CD4-positive, alpha-beta T cell (primary cell): ENCODE results near the gene UBR7. TPM values are rescaled to one million over a fixed set of nuclear protein-coding genes. Genes with fewer than 3 reads are reported as not detected.

Experiments used
- ATAC-seq: fragments of 200-7000 bp; cut with Tn5 transposase; one replicate; pipeline ENCODE4 v1.10.0; 2022; ENCODE audit warnings: mild to moderate bottlenecking; ENCODE audit not compliant: poor library complexity
- CTCF ChIA-PET: fragments of 350-600 bp; sonication (Branson Sonifier 250); formaldehyde crosslinking; loops from one replicate; lab custom pipeline; 2021; ENCODE audit warnings: antibody characterized with exemption, inconsistent platforms; lab: Charles Lee
- POLR2A ChIA-PET: fragments of 350-600 bp; sonication (Branson Sonifier 250); formaldehyde crosslinking; loops from one replicate; lab custom pipeline; 2021; ENCODE audit warnings: antibody characterized with exemption, inconsistent platforms; lab: Charles Lee
- DNase-seq, 14 experiments: peaks; one replicate each; pipeline ENCODE4 v3.0.0-alpha.2; 2013 to 2020; ENCODE audit warnings: mixed read lengths in 2 of 14
- H3K27ac ChIP-seq, 2 donors: one replicate each; pipeline versions ENCODE4 v1.5.1 to v1.7.0; 2013; ENCODE audit warnings: low read length in 2 of 2, low read depth in 1 of 2, mild to moderate bottlenecking in 1 of 2
- H3K27me3 ChIP-seq, 2 experiments: 1 replicate in 1 of 2; 2 replicates in 1 of 2; pipeline versions ENCODE4 v1.6.1 to v1.7.0; 2013; ENCODE audit warnings: low read length in 2 of 2, control low read depth in 1 of 2, mild to moderate bottlenecking in 1 of 2, moderate library complexity in 1 of 2; ENCODE audit not compliant: insufficient read depth in 2 of 2, control insufficient read depth in 1 of 2
- H3K36me3 ChIP-seq: one replicate; pipeline ENCODE4 v1.6.1; 2013; ENCODE audit warnings: low read length, control low read depth; ENCODE audit not compliant: insufficient read depth
- H3K4me1 ChIP-seq: one replicate; pipeline ENCODE4 v1.6.1; 2013; ENCODE audit warnings: low read length, control low read depth; ENCODE audit not compliant: insufficient read depth
- H3K4me3 ChIP-seq: one replicate; pipeline ENCODE4 v1.5.1; 2013; ENCODE audit warnings: mild to moderate bottlenecking, low read length, moderate library complexity
- H3K9me3 ChIP-seq, 2 experiments: 1 replicate in 1 of 2; 2 replicates in 1 of 2; pipeline versions ENCODE4 v1.6.1 to v1.7.0; 2013; ENCODE audit warnings: low read length in 2 of 2, mild to moderate bottlenecking in 2 of 2, control low read depth in 1 of 2, moderate library complexity in 1 of 2; ENCODE audit not compliant: control insufficient read depth in 1 of 2, insufficient read depth in 1 of 2
- H3K27ac Mint-ChIP-seq: one replicate; pipeline ENCODE4 v1.8.0; 2020; ENCODE audit warnings: mixed read lengths
- H3K27me3 Mint-ChIP-seq: one replicate; pipeline ENCODE4 v1.8.0; 2021; ENCODE audit warnings: mixed read lengths
- H3K36me3 Mint-ChIP-seq: one replicate; pipeline ENCODE4 v1.8.0; 2021; ENCODE audit warnings: low read depth, mixed read lengths
- H3K4me1 Mint-ChIP-seq: one replicate; pipeline ENCODE4 v1.8.0; 2021; ENCODE audit warnings: low read depth, mixed read lengths
- H3K4me3 Mint-ChIP-seq: one replicate; pipeline ENCODE4 v1.8.0; 2020; ENCODE audit warnings: mild to moderate bottlenecking, mixed read lengths
- H3K9me3 Mint-ChIP-seq: one replicate; pipeline ENCODE4 v1.8.0; 2020; ENCODE audit warnings: mixed read lengths
- intact Hi-C, 2 experiments: fragments of 100-400 bp; cut with DNase I in 1 of 2; cut with micrococcal nuclease in 1 of 2; formaldehyde crosslinking; loops; one replicate each; pipeline versions ENCODE4 v1.15.1 to v1.9.0; 2023 to 2025; cut with DNase I, micrococcal nuclease
- total RNA-seq, 174 experiments: library from RNA in 2 of 174; stranded (reverse) in 2 of 174; gene quantifications; one replicate each; pipeline ENCODE4 v1.2.3 and lab custom pipeline; 2021 to 2026
- TF ChIP-seq, protein P1 (sequence below): fragments of 200-600 bp; IDR thresholded peaks from one replicate; pipeline ENCODE4 v1.8.0; 2022; ENCODE audit warnings: antibody characterized with exemption, mild to moderate bottlenecking

UBR7 gene
- total RNA-seq, 2 experiments from 2014 or later: 6.8 to 7.4 TPM

- CTCF ChIA-PET: no interaction called here
- ATAC-seq (no peak), DNase-seq (no peak)
- POLR2A ChIA-PET: no interaction called here
- TF ChIP-seq, protein P1, sequence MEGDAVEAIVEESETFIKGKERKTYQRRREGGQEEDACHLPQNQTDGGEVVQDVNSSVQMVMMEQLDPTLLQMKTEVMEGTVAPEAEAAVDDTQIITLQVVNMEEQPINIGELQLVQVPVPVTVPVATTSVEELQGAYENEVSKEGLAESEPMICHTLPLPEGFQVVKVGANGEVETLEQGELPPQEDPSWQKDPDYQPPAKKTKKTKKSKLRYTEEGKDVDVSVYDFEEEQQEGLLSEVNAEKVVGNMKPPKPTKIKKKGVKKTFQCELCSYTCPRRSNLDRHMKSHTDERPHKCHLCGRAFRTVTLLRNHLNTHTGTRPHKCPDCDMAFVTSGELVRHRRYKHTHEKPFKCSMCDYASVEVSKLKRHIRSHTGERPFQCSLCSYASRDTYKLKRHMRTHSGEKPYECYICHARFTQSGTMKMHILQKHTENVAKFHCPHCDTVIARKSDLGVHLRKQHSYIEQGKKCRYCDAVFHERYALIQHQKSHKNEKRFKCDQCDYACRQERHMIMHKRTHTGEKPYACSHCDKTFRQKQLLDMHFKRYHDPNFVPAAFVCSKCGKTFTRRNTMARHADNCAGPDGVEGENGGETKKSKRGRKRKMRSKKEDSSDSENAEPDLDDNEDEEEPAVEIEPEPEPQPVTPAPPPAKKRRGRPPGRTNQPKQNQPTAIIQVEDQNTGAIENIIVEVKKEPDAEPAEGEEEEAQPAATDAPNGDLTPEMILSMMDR: no peak
- Histone ChIP-seq H3K36me3 (peaks cover 38% of the 10 kb centered on the region), H3K27me3 (no peaks in the 10 kb centered on the region), H3K27ac (no peak overlapping the region), H3K9me3 (no peaks in the 10 kb centered on the region), H3K4me3 (no peak overlapping the region), H3K4me1 (no peaks in the 10 kb centered on the region)
- peaks cover 2% of the 10 kb centered on the region for H3K4me1 Mint-ChIP-seq
- H3K9me3 Mint-ChIP-seq: no peaks in the 10 kb centered on the region
- H3K4me3 Mint-ChIP-seq: no peak overlapping the region
- H3K27me3 Mint-ChIP-seq: no peaks in the 10 kb centered on the region
- peaks cover 74% of the 10 kb centered on the region for H3K36me3 Mint-ChIP-seq
- no peak overlapping the region for H3K27ac Mint-ChIP-seq
- intact Hi-C loops: no loop called here
These were observed 7.5 kb downstream of the UBR7 start for GRCh38 chr14:93214598-93214997.

- H3K27me3 Mint-ChIP-seq: no peaks in the 10 kb centered on the region
- Histone ChIP-seq H3K4me3 (no peak overlapping the region), H3K36me3 (peaks cover 59% of the 10 kb centered on the region), H3K27me3 (no peaks in the 10 kb centered on the region), H3K9me3 (no peaks in the 10 kb centered on the region), H3K4me1 (no peaks in the 10 kb centered on the region), H3K27ac (no peak overlapping the region)
- peaks cover 76% of the 10 kb centered on the region for H3K36me3 Mint-ChIP-seq
- ChIA-PET CTCF (interaction anchor here (0.5 to 1.2 kb wide), 13 partner anchors 9 to 470 kb away, joined by 3 to 15 read pairs (median 5); partner anchors contain the start of genes GON7, LYSET, MOAP1 and UBR7), POLR2A (interaction anchor here (0.6 to 1.0 kb wide), 7 partner anchors 8 to 290 kb away, joined by 3 to 12 read pairs (median 3); partner anchors contain the start of genes GON7, LYSET, MOAP1 and UBR7)
- no peak overlapping the region for H3K4me3 Mint-ChIP-seq
- no peak overlapping the region for H3K27ac Mint-ChIP-seq
- TF ChIP-seq, protein P1: peak; percentile 79
- H3K4me1 Mint-ChIP-seq: no peaks in the 10 kb centered on the region
- DNase-seq (peak in 13 of 14 experiments; percentile 17 to 82 (median 37)), ATAC-seq (peak; percentile 93)
- intact Hi-C loops: loop anchor here (1.0 to 5.0 kb wide), 5 partner anchors 42 to 267 kb away; no protein-coding TSS in a partner anchor
- no peaks in the 10 kb centered on the region for H3K9me3 Mint-ChIP-seq
These were observed 12.2 kb downstream of the UBR7 start for GRCh38 chr14:93219103-93219726.

- DNase-seq: no peak
- Histone ChIP-seq H3K27ac (no peak overlapping the region), H3K36me3 (peaks cover 53% of the 10 kb centered on the region), H3K27me3 (no peaks in the 10 kb centered on the region), H3K9me3 (no peaks in the 10 kb centered on the region), H3K4me1 (no peaks in the 10 kb centered on the region), H3K4me3 (no peak overlapping the region)
- no peak for ATAC-seq
- ChIA-PET CTCF (interaction anchor here (1.0 kb wide), 1 partner anchor 269 kb away, joined by 5 read pairs; no protein-coding TSS in a partner anchor), POLR2A (interaction anchor here (0.6 to 1.3 kb wide), 3 partner anchors 13 to 106 kb away, joined by 3 read pairs; partner anchors contain the start of genes LYSET, MOAP1 and UBR7)
- peaks cover 76% of the 10 kb centered on the region for H3K36me3 Mint-ChIP-seq
- H3K27me3 Mint-ChIP-seq: no peaks in the 10 kb centered on the region
- no peaks in the 10 kb centered on the region for H3K9me3 Mint-ChIP-seq
- intact Hi-C loops: no loop called here
- no peak overlapping the region for H3K27ac Mint-ChIP-seq
- TF ChIP-seq, protein P1: no peak
- no peaks in the 10 kb centered on the region for H3K4me1 Mint-ChIP-seq
- H3K4me3 Mint-ChIP-seq: no peak overlapping the region
These were observed 13.5 kb downstream of the UBR7 start for GRCh38 chr14:93220509-93220908.
